ENCODE results near the gene CDS2. TPM values are rescaled to one million over a fixed set of nuclear protein-coding genes. Genes with fewer than 3 reads are reported as not detected.

The CDS2 gene
- total RNA-seq, 3 donors from 2014 or later (not counting 1 experiment from before 2014, with no cell fraction given), result 45.6 to 54.7 (median 53.8) TPM

DNA sequence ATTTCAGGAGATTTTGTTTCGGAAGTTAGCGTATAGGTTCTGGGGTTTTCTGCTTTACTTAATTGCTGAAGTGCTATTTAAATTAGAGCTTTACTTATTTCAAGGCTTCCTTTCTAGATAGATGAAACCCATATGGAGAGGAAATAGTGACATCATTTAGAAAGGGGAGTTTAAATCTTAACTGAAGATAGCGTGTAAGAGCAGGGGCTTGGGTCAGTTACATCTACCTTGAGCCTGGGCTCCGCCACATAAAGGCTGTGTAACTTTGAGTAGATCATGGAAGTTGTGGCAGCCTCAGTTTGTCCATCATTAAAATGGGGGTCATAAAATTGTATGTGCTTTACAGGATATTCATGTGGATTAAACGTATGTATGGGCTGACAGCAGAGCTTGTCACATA, 4.7 kb downstream of the CDS2 start:
- Histone ChIP-seq H3K4me1 (ENCODE audit: control insufficient read depth, insufficient read depth, low read length) (peaks cover 14% of the 10 kb centered on the region), H3K36me3 (ENCODE audit: control insufficient read depth, insufficient read depth, low read length) (peaks cover 2% of the 10 kb centered on the region), H3K27ac (ENCODE audit: low read length) (no peak overlapping the region), H3K4me3 (ENCODE audit: low read length) (no peak overlapping the region), H3K9me3 (ENCODE audit: control insufficient read depth, insufficient read depth, low read length) (no peaks in the 10 kb centered on the region), H3K27me3 (ENCODE audit: control insufficient read depth, insufficient read depth, low read length) (no peaks in the 10 kb centered on the region)
- ATAC-seq (no peak), DNase-seq (no peak)
- intact Hi-C loops (cut with micrococcal nuclease), result no loop called here
- no peaks in the 10 kb centered on the region for H3K36me3 Mint-ChIP-seq
- 76% methylated on average over 5 of the region's 5 CpGs for WGBS (ENCODE audit: insufficient coverage)
- peak overlapping the region in 1 of 2 donors; percentile 34 for H3K27ac Mint-ChIP-seq
- H3K4me1 Mint-ChIP-seq, result peaks cover 29 to 32% of the 10 kb centered on the region in 2 donors
- no peaks in the 10 kb centered on the region for H3K27me3 Mint-ChIP-seq (ENCODE audit: low read depth in 2 of 2)
- TF ChIP-seq, protein P1, sequence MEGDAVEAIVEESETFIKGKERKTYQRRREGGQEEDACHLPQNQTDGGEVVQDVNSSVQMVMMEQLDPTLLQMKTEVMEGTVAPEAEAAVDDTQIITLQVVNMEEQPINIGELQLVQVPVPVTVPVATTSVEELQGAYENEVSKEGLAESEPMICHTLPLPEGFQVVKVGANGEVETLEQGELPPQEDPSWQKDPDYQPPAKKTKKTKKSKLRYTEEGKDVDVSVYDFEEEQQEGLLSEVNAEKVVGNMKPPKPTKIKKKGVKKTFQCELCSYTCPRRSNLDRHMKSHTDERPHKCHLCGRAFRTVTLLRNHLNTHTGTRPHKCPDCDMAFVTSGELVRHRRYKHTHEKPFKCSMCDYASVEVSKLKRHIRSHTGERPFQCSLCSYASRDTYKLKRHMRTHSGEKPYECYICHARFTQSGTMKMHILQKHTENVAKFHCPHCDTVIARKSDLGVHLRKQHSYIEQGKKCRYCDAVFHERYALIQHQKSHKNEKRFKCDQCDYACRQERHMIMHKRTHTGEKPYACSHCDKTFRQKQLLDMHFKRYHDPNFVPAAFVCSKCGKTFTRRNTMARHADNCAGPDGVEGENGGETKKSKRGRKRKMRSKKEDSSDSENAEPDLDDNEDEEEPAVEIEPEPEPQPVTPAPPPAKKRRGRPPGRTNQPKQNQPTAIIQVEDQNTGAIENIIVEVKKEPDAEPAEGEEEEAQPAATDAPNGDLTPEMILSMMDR (IDR thresholded peaks at IDR 0.05), result no peak
- no peak overlapping the region for H3K4me3 Mint-ChIP-seq
- H3K9me3 Mint-ChIP-seq, result no peaks in the 10 kb centered on the region

DNA sequence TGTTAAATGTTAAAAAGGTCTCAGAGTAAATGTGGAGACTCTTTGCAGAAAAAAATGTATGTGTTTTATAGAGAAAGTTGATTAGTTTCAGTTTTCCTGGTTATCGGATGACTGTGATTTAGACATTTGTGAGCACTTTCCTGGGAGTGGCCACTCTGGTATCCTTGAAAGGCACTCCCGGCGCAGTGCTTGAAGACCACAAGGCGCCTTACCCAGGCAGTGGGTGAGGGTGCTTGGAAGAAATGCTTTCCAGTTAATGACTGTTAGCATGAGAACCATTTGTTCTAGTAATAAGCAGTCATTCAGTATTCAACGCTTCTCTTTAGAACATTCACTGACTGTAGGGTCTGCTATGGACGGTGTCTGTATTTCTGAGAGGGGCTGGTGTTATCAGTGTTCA, 7.2 kb downstream of the CDS2 start:
- no peaks in the 10 kb centered on the region for H3K36me3 Mint-ChIP-seq
- DNase-seq, result no peak
- ATAC-seq, result no peak
- WGBS (ENCODE audit: insufficient coverage), result 98% methylated on average over 5 of the region's 6 CpGs
- TF ChIP-seq, protein P1 (IDR thresholded peaks at IDR 0.05), result no peak
- peaks cover 18 to 21% of the 10 kb centered on the region in 2 donors for H3K4me1 Mint-ChIP-seq
- Histone ChIP-seq H3K36me3 (ENCODE audit: control insufficient read depth, insufficient read depth, low read length) (no peaks in the 10 kb centered on the region), H3K4me1 (ENCODE audit: control insufficient read depth, insufficient read depth, low read length) (no peaks in the 10 kb centered on the region), H3K9me3 (ENCODE audit: control insufficient read depth, insufficient read depth, low read length) (no peaks in the 10 kb centered on the region), H3K27ac (ENCODE audit: low read length) (no peak overlapping the region), H3K27me3 (ENCODE audit: control insufficient read depth, insufficient read depth, low read length) (no peaks in the 10 kb centered on the region), H3K4me3 (ENCODE audit: low read length) (no peak overlapping the region)
- H3K27ac Mint-ChIP-seq, result no peak overlapping the region
- no peak overlapping the region for H3K4me3 Mint-ChIP-seq
- intact Hi-C loops (cut with micrococcal nuclease), result no loop called here
- H3K27me3 Mint-ChIP-seq (ENCODE audit: low read depth in 2 of 2), result no peaks in the 10 kb centered on the region
- no peaks in the 10 kb centered on the region for H3K9me3 Mint-ChIP-seq

DNA sequence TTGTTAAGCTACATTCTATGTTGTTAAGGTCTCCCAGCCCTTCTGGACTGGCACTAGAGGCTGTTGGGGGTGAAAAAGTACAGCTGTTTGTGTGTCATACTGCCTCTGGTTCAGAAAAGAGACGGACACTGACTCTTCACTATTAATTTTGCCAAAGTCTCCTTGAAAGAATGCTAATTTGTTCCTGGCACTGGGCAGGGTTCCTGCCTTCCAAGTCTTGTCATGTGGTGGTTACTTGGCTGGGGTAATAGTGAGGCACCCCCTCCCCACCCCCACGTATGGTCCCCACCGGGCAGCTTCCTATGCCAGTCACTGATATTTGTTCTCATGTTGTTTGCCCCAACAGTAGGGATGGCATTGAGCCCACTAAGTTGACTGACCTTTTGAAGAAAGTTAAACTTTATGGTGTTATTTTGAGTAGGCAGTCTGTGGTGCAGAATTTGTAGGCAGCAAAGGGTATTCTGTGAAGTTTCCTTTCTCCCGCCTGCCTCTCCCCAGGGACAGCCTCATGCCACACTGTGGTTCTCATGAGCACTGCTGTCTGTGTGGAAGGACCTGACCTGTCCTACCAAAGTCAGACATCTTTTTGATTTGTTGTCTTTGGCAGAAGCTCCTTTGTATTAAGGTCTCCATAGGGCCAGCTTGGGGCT, 8.7 kb downstream of the CDS2 start:
- Mint-ChIP-seq H3K4me1 (peaks cover 21 to 23% of the 10 kb centered on the region in 2 donors), H3K27me3 (ENCODE audit: low read depth in 2 of 2) (no peaks in the 10 kb centered on the region), H3K9me3 (no peaks in the 10 kb centered on the region), H3K27ac (no peak overlapping the region), H3K4me3 (no peak overlapping the region), H3K36me3 (no peaks in the 10 kb centered on the region)
- no peak for ATAC-seq
- Histone ChIP-seq H3K9me3 (ENCODE audit: control insufficient read depth, insufficient read depth, low read length) (no peaks in the 10 kb centered on the region), H3K4me1 (ENCODE audit: control insufficient read depth, insufficient read depth, low read length) (no peaks in the 10 kb centered on the region), H3K4me3 (ENCODE audit: low read length) (no peak overlapping the region), H3K27ac (ENCODE audit: low read length) (no peak overlapping the region), H3K36me3 (ENCODE audit: control insufficient read depth, insufficient read depth, low read length) (no peaks in the 10 kb centered on the region), H3K27me3 (ENCODE audit: control insufficient read depth, insufficient read depth, low read length) (no peaks in the 10 kb centered on the region)
- DNase-seq, result no peak
- WGBS (ENCODE audit: insufficient coverage), result 91% methylated on average over 4 of the region's 4 CpGs
- TF ChIP-seq, protein P1 (IDR thresholded peaks at IDR 0.05), result no peak
- intact Hi-C loops (cut with micrococcal nuclease), result no loop called here

DNA sequence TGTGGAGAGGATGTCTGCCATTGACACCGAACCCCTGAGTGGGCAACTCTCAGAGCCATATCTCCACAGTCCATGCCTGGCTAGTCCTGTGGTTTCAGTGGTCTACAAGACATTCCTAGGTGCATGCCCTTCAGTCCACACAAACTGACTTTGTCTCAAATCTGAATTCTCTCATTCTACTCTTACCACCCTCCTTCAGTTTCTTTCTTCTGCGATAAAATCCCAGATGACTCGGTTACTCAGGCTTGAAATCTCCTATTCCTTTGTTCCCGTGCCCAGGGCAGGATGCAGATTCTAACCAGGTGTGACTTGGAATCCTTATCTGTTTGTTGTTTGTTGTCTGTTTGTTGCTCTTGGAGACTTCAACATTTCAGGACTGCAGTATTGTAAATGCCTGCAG, 9.3 kb downstream of the CDS2 start:
- ATAC-seq, result no peak
- WGBS (ENCODE audit: insufficient coverage), result 82% methylated on average over 4 of the region's 4 CpGs
- TF ChIP-seq, protein P1 (IDR thresholded peaks at IDR 0.05), result no peak
- H3K9me3 ChIP-seq (ENCODE audit: control insufficient read depth, insufficient read depth, low read length), result no peaks in the 10 kb centered on the region
- intact Hi-C loops (cut with micrococcal nuclease), result no loop called here
- no peaks in the 10 kb centered on the region for H3K36me3 Mint-ChIP-seq
- H3K4me1 Mint-ChIP-seq, result peaks cover 26 to 28% of the 10 kb centered on the region in 2 donors
- no peak overlapping the region for H3K4me3 Mint-ChIP-seq
- no peaks in the 10 kb centered on the region for H3K4me1 ChIP-seq (ENCODE audit: control insufficient read depth, insufficient read depth, low read length)
- no peak overlapping the region for H3K27ac ChIP-seq (ENCODE audit: low read length)
- DNase-seq, result no peak
- no peaks in the 10 kb centered on the region for H3K27me3 ChIP-seq (ENCODE audit: control insufficient read depth, insufficient read depth, low read length)
- no peaks in the 10 kb centered on the region for H3K27me3 Mint-ChIP-seq (ENCODE audit: low read depth in 2 of 2)
- H3K36me3 ChIP-seq (ENCODE audit: control insufficient read depth, insufficient read depth, low read length), result no peaks in the 10 kb centered on the region
- H3K9me3 Mint-ChIP-seq, result no peaks in the 10 kb centered on the region
- H3K4me3 ChIP-seq (ENCODE audit: low read length), result no peak overlapping the region
- peak overlapping the region in 1 of 2 donors; percentile 19 for H3K27ac Mint-ChIP-seq
